HepG2 (cell line): ENCODE data around the gene ZFX. TPM values are rescaled to one million over a fixed set of nuclear protein-coding genes. Genes with fewer than 3 reads are reported as not detected.

Experiments
- ARID3A ChIP-seq: IDR thresholded peaks from 2 replicates; pipeline ENCODE4 v1.6.1; 2012; ENCODE audit warnings: low read depth, low read length, improper control_type of control experiment
- ARNTL ChIP-seq: sonication (generic); formaldehyde crosslinking; IDR thresholded peaks from 2 replicates; pipeline ENCODE4 v1.4.0; 2020; ENCODE audit warnings: mild to moderate bottlenecking, missing genetic modification reagents
- ATF3 ChIP-seq: sonication (generic); formaldehyde crosslinking; IDR thresholded peaks from 2 replicates; pipeline ENCODE4 v1.4.0; 2020; ENCODE audit warnings: missing genetic modification reagents
- ATRX ChIP-seq: sonication (generic); formaldehyde crosslinking; IDR thresholded peaks from 2 replicates; pipeline ENCODE4 v1.4.0; 2020; ENCODE audit warnings: missing genetic modification reagents, borderline replicate concordance
- EP300 ChIP-seq, 3 experiments: sonication (generic) in 1 of 3; formaldehyde crosslinking in 1 of 3; IDR thresholded peaks; 2 replicates each; pipeline versions ENCODE4 v1.5.1 to v1.6.1; 2011 to 2020; ENCODE audit warnings: low read depth in 2 of 3, low read length in 2 of 3, borderline replicate concordance in 1 of 3, improper control_type of control experiment in 1 of 3, mild to moderate bottlenecking in 1 of 3, missing genetic modification reagents in 1 of 3, moderate library complexity in 1 of 3
- ETV5 ChIP-seq: IDR thresholded peaks from 2 replicates; pipeline ENCODE4 v1.6.1; 2018; ENCODE audit warnings: missing biosample characterization, missing genetic modification reagents, inconsistent platforms, borderline replicate concordance
- KMT2A ChIP-seq: sonication (generic); formaldehyde crosslinking; IDR thresholded peaks from 2 replicates; pipeline ENCODE4 v1.4.0; 2020; ENCODE audit warnings: missing genetic modification reagents
- NBN ChIP-seq: fragments of 450-650 bp; conservative IDR thresholded peaks from 2 replicates; pipeline ENCODE4 v1.6.1; 2017
- NFE2L2 ChIP-seq: fragments of 150-350 bp; IDR thresholded peaks from 2 replicates; pipeline ENCODE4 v1.6.1; 2014; ENCODE audit warnings: low read length
- NFYC ChIP-seq: IDR thresholded peaks from 2 replicates; pipeline ENCODE4 v1.6.1; 2016; ENCODE audit warnings: missing genetic modification reagents, missing compliant biosample characterization
- PCBP2 ChIP-seq: fragments of 200-400 bp; formaldehyde crosslinking; optimal IDR thresholded peaks from 2 replicates; pipeline ENCODE3; 2018; ENCODE audit warnings: low read length, low read depth; ENCODE audit not compliant: poor library complexity, severe bottlenecking
- PHF8 ChIP-seq: sonication (generic); formaldehyde crosslinking; IDR thresholded peaks from 2 replicates; pipeline ENCODE4 v1.5.0; 2020; ENCODE audit warnings: missing genetic modification reagents
- RXRA ChIP-seq: sonication (generic); formaldehyde crosslinking; IDR thresholded peaks from 2 replicates; pipeline ENCODE4 v1.5.1; 2020; ENCODE audit warnings: missing genetic modification reagents
- RXRB ChIP-seq: IDR thresholded peaks from 2 replicates; pipeline ENCODE4 v1.6.1; 2016; ENCODE audit warnings: borderline replicate concordance, missing genetic modification reagents, missing compliant biosample characterization
- SIN3A ChIP-seq: IDR thresholded peaks from 2 replicates; pipeline ENCODE4 v1.6.1; 2011; ENCODE audit warnings: low read depth, mild to moderate bottlenecking, control low read depth, low read length, borderline replicate concordance
- SMARCC2 ChIP-seq: fragments of 450-650 bp; IDR thresholded peaks from 2 replicates; pipeline ENCODE4 v1.6.1; 2017; ENCODE audit warnings: antibody characterized with exemption, mild to moderate bottlenecking
- SRSF4 ChIP-seq: fragments of 200-400 bp; formaldehyde crosslinking; IDR thresholded peaks from one replicate; pipeline ENCODE4 v1.6.1; 2018; ENCODE audit warnings: mild to moderate bottlenecking, low read depth, low read length, moderate library complexity; ENCODE audit not compliant: poor library complexity, severe bottlenecking
- ZNF12 ChIP-seq: sonication (generic); formaldehyde crosslinking; IDR thresholded peaks from 2 replicates; pipeline ENCODE4 v1.5.0; 2020; ENCODE audit warnings: missing genetic modification reagents
- ZNF280D ChIP-seq: sonication (generic); formaldehyde crosslinking; IDR thresholded peaks from 2 replicates; pipeline ENCODE4 v1.5.1; 2020; ENCODE audit warnings: mild to moderate bottlenecking, missing genetic modification reagents
- ZNF281 ChIP-seq: sonication (generic); formaldehyde crosslinking; IDR thresholded peaks from 2 replicates; pipeline ENCODE4 v1.4.0; 2020; ENCODE audit warnings: missing genetic modification reagents, borderline replicate concordance
- ZNF333 ChIP-seq: sonication (generic); formaldehyde crosslinking; IDR thresholded peaks from 2 replicates; pipeline ENCODE4 v1.4.0; 2020; ENCODE audit warnings: mild to moderate bottlenecking, missing genetic modification reagents, borderline replicate concordance
- ZNF431 ChIP-seq: sonication (generic); formaldehyde crosslinking; IDR thresholded peaks from 2 replicates; pipeline ENCODE4 v1.9.0; 2022; ENCODE audit warnings: missing genetic modification reagents, low read depth, mild to moderate bottlenecking, borderline replicate concordance
- ZNF674 ChIP-seq: sonication (generic); formaldehyde crosslinking; IDR thresholded peaks from 2 replicates; pipeline ENCODE4 v1.5.0; 2020; ENCODE audit warnings: low read depth, mild to moderate bottlenecking, missing genetic modification reagents
- ZNF879 ChIP-seq: sonication (generic); formaldehyde crosslinking; IDR thresholded peaks from 2 replicates; pipeline ENCODE4 v1.8.1; 2023; ENCODE audit warnings: missing genetic modification reagents
- polyA plus RNA-seq, 8 experiments: library from polyadenylated mRNA; depleted of rRNA in 3 of 8; stranded (reverse) in 7 of 8; unstranded in 1 of 8; fragments of >200 nt; fragmentation: Illumina TruSeq in 4 of 8; extraction: Trizol in 4 of 8; gene quantifications; 2 replicates each; pipeline versions ENCODE4 v1.2.1 to v1.2.3, GENCODE V29; 2011 to 2016; ENCODE audit warnings: low read depth in 4 of 8, missing spikeins in 1 of 8, mixed read lengths in 1 of 8; ENCODE audit not compliant: insufficient read depth in 1 of 8
- total RNA-seq, 5 experiments: library from RNA; depleted of rRNA; stranded (reverse); fragments of >200 nt; fragmentation: Illumina TruSeq; extraction: Trizol; gene quantifications; 2 replicates each; pipeline ENCODE4 v1.2.3, GENCODE V29; 2016; ENCODE audit warnings: low read depth in 1 of 5

Gene ZFX
- total and polyA plus RNA-seq, 2 of the 13 experiments (the other 11 are each of a cell fraction or from before 2014, with no cell fraction given): 13.8 to 37.3 TPM

- TF ChIP-seq SRSF4 (no peak), NBN (no peak), ZNF280D (CRISPR knock-in tag) (no peak), ATF3 (CRISPR knock-in tag) (no peak), PCBP2 (no peak), ZNF674 (no peak), SMARCC2 (no peak), EP300 (IDR thresholded peaks at IDR 0.05; ENCODE audit: low read depth in 2 of 2, low read length in 2 of 2) (peak in 1 of 2 experiments; percentile 92; a peak in 2 of 4 replicates), EP300 (CRISPR knock-in tag; IDR thresholded peaks at IDR 0.05; ENCODE audit: borderline replicate concordance) (peak; percentile 44; the same call in 1 of the 2 replicates), ETV5 (CRISPR knock-in tag) (no peak), NFYC (CRISPR knock-in tag) (no peak), ARNTL (CRISPR knock-in tag) (no peak), ZNF431 (no peak), KMT2A (CRISPR knock-in tag) (no peak), NFE2L2 (no peak), RXRB (CRISPR knock-in tag) (peak; percentile 65; the same call in 1 of the 2 replicates), ATRX (CRISPR knock-in tag) (no peak), ZNF12 (CRISPR knock-in tag) (no peak), ZNF281 (CRISPR knock-in tag) (no peak), SIN3A (no peak), ZNF333 (CRISPR knock-in tag) (no peak), PHF8 (no peak), ZNF879 (no peak), RXRA (CRISPR knock-in tag) (no peak), ARID3A (peak; percentile 98)
These were observed 40.0 kb downstream of the ZFX start (continued) for GRCh38 chrX:24189490-24189889.
